Psoas muscle (tissue), 8 donors: Measurements from ENCODE around the gene ATXN2L. TPM values are rescaled to one million over a fixed set of nuclear protein-coding genes. Genes with fewer than 3 reads are reported as not detected.
"Not testable (repeated sequence)": the region's sequence is repeated elsewhere in the genome, so short reads cannot be mapped to it uniquely, and the experiment has no call there.

Experiments
- ATAC-seq, 4 donors: fragments of 200-7000 bp; cut with Tn5 transposase; one replicate each; pipeline ENCODE4 v1.9.1; 2020; ENCODE audit warnings: moderate library complexity in 3 of 4, mild to moderate bottlenecking in 2 of 4
- DNase-seq, 2 donors: peaks; one replicate each; pipeline ENCODE4 v3.0.0-alpha.2; 2020
- H3K27ac ChIP-seq: fragments of 200-600 bp; one replicate; pipeline ENCODE4 v1.8.0; 2022
- H3K27me3 ChIP-seq, 3 donors: fragments of 200-600 bp in 1 of 3; one replicate each; pipeline versions ENCODE4 v1.6.1 to v1.8.0; 2013 to 2022; ENCODE audit warnings: low read length in 2 of 3, mild to moderate bottlenecking in 2 of 3, moderate library complexity in 1 of 3; ENCODE audit not compliant: insufficient read depth in 3 of 3
- H3K36me3 ChIP-seq, 2 donors: fragments of 200-600 bp in 1 of 2; one replicate each; pipeline versions ENCODE4 v1.6.1 to v1.8.0; 2013 to 2022; ENCODE audit warnings: low read depth in 1 of 2, mild to moderate bottlenecking in 1 of 2, moderate library complexity in 1 of 2; ENCODE audit not compliant: insufficient read depth in 1 of 2
- H3K4me1 ChIP-seq: fragments of 200-600 bp; one replicate; pipeline ENCODE4 v1.8.0; 2022
- H3K4me3 ChIP-seq: fragments of 200-600 bp; one replicate; pipeline ENCODE4 v1.8.0; 2022; ENCODE audit warnings: mild to moderate bottlenecking
- H3K9me3 ChIP-seq: fragments of 200-600 bp; one replicate; pipeline ENCODE4 v1.8.0; 2022
- WGBS, 3 donors: extraction: QIAGEN DNeasy Blood & Tissue Kit; methylation state at CpG; one replicate each; pipeline versions ENCODE4 v1.1.6 to v1.1.7; 2013; 5-methylcytosine and 5-hydroxymethylcytosine counted together
- intact Hi-C, 2 donors: fragments of 100-400 bp; cut with DNase I; formaldehyde crosslinking; loops; one replicate each; pipeline versions ENCODE4 v1.11.0 to v1.14.2; 2022
- polyA plus RNA-seq, 3 donors: library from polyadenylated mRNA; stranded (reverse); fragments of 200-250 nt; gene quantifications; one replicate each; pipeline ENCODE4 v1.2.3, GENCODE V29; 2013
- total RNA-seq, 4 donors: library from RNA; stranded (reverse); fragmentation: NEBNext Ultra II Directional in 2 of 4; extraction: Animal tissue kit (Norgen Biotek cat#: 25700) in 2 of 4; gene quantifications; one replicate each; pipeline versions ENCODE4 v1.2.1 to v1.2.4, GENCODE V29; 2021 to 2023
- TF ChIP-seq, protein P1 (sequence below): fragments of 200-600 bp; IDR thresholded peaks from one replicate; pipeline ENCODE4 v1.8.0; 2022; ENCODE audit warnings: antibody characterized with exemption
- donor health status: healthy with polysubstance abuse.
- donor health status: DM: no; HTN: no; CAD: no; lungs with moderate emphysema.
- donor health status: Bipolar disorder and iron deficiency.
- donor health status: healthy.
- donor health status: DM: yes; HTN: yes; CAD: no.
- donor health status: DM: no; HTN: no; CAD: no.
- donor health status: DM: no; HTN: no; CAD: no.
- donor health status: DM: yes; HTN: yes; CAD: no.

The ATXN2L gene
- total and polyA plus RNA-seq, 7 donors = 28.8 to 66.2 (median 50.0) TPM

DNA sequence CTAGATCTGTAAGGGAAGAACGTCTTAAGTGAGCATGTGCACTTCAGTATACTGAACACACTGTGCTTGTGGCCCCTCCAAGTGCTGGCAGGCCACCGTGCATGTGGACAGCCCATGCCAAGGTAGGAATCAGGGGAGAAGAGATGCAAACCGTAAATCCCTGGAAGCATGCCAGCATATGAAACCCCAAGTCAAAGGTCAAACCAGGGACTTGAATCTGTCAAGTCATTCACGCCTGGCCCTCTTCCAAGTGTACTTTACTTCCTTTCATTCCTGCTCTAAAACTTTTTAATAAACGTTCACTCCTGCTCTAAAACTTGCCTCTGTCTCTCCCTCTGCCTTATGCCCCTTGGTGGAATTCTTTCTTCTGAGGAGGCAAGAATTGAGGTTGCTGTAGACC, 2.8 kb upstream of the ATXN2L start:
- ATAC-seq (no peak), DNase-seq (no peak)
- TF ChIP-seq, protein P1, sequence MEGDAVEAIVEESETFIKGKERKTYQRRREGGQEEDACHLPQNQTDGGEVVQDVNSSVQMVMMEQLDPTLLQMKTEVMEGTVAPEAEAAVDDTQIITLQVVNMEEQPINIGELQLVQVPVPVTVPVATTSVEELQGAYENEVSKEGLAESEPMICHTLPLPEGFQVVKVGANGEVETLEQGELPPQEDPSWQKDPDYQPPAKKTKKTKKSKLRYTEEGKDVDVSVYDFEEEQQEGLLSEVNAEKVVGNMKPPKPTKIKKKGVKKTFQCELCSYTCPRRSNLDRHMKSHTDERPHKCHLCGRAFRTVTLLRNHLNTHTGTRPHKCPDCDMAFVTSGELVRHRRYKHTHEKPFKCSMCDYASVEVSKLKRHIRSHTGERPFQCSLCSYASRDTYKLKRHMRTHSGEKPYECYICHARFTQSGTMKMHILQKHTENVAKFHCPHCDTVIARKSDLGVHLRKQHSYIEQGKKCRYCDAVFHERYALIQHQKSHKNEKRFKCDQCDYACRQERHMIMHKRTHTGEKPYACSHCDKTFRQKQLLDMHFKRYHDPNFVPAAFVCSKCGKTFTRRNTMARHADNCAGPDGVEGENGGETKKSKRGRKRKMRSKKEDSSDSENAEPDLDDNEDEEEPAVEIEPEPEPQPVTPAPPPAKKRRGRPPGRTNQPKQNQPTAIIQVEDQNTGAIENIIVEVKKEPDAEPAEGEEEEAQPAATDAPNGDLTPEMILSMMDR = no peak
- intact Hi-C loops = loop anchor here in 1 of 2 donors (5.0 kb wide), 2 partner anchors 42 to 127 kb away; partner anchors contain the start of gene SH2B1
- 80 to 88% (median 83%) methylated on average over 5 of the region's 5 CpGs for whole genome bisulfite sequencing, 3 donors
- Histone ChIP-seq H3K4me1 (peaks cover 6% of the 10 kb centered on the region), H3K27me3 (no peaks in the 10 kb centered on the region), H3K9me3 (no peaks in the 10 kb centered on the region), H3K36me3 (peaks cover 0 to under 1% of the 10 kb centered on the region in 2 donors), H3K4me3 (no peak overlapping the region), H3K27ac (no peak overlapping the region)

- H3K36me3 ChIP-seq, H3K4me3 ChIP-seq, DNase-seq, H3K27me3 ChIP-seq, ATAC-seq, H3K9me3 ChIP-seq, H3K27ac ChIP-seq: not testable (repeated sequence)
- peaks cover 11% of the 10 kb centered on the region for H3K4me1 ChIP-seq
- 95% methylated on average over 12 to 13 of the region's 13 CpGs for WGBS, 3 donors
- intact Hi-C loops = loop anchor here in 1 of 2 donors (5.0 kb wide), 2 partner anchors 42 to 127 kb away; partner anchors contain the start of gene SH2B1
These were observed 2.3 kb upstream of the ATXN2L start for GRCh38 chr16:28820546-28820945.

DNA sequence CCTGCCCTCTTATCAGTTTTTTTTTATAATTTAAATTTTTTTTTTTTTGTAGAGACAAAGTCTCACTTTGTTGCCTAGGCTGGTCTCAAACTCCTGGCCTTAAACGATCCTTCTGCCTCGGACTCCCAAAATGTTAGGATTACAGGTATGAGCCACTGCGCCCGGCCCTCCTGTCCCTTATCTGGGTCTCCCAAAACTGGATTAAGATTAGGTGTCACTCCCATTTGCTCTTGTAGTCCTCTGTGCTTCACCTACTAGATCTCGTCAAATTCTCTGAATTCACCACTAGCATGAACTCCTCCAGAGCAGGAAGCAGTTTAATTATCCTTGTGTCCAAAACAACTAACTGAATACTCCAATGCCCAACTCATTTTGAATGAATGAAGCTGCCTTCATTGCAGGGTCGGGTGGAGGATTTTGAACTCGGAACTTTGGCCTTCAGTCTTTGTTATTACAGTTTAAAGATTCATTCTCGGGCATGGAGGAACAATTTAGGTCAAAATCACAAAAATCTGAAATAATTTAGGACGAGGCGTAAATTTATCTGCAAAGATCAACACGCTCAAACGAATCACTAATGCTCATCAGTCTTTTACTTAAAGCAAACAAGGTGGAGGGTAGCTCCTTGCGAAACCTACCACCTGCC, 802 bp upstream of the ATXN2L start:
- intact Hi-C loops = loop anchor here in 1 of 2 donors (1.0 to 5.0 kb wide), 3 partner anchors 24 to 125 kb away; partner anchors contain the start of genes SH2B1 and TUFM
- Histone ChIP-seq H3K4me3 (peak overlapping the region; percentile 84), H3K36me3 (peaks cover 0 to 20% of the 10 kb centered on the region in 2 donors), H3K27me3 (no peaks in the 10 kb centered on the region), H3K27ac (peak overlapping the region; percentile 93), H3K9me3 (no peaks in the 10 kb centered on the region), H3K4me1 (peaks cover 19% of the 10 kb centered on the region)
- 27 to 31% (median 27%) methylated on average over 13 of the region's 13 CpGs for WGBS, 3 donors
- DNase-seq (no peak), ATAC-seq (no peak)
- TF ChIP-seq, protein P1 = no peak

DNA sequence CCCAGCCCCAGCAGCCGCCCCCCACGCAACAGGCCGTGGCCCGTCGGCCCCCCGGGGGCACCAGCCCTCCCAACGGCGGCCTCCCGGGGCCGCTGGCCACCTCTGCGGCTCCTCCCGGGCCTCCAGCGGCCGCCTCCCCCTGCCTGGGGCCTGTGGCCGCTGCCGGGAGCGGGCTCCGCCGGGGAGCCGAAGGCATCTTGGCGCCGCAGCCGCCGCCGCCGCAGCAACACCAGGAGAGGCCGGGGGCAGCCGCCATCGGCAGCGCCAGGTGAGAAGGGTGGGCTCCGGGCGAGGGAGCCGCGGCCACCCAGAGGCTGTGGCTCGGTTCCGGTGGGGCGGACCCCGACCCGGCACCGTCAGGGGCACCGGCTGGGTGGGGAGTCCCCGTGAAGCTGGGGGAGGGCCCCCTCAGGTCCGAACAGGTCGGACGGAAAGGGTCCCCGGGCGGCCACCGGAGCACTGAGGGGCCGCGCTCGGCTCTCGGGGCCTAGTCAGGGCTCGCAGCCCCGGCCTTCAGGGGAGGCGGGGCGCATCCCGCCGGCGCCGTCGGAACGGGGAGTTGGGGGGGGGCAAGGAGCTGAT, 583 bp downstream of the ATXN2L start:
- Histone ChIP-seq H3K4me3 (peak overlapping the region; percentile 84), H3K4me1 (peaks cover 19% of the 10 kb centered on the region), H3K36me3 (peaks cover 0 to 34% of the 10 kb centered on the region in 2 donors), H3K27me3 (no peaks in the 10 kb centered on the region), H3K9me3 (no peaks in the 10 kb centered on the region), H3K27ac (peak overlapping the region; percentile 93)
- peak in 1 of 2 donors; percentile 59 for DNase-seq
- peak; percentile 2 to 23 (median 3) for ATAC-seq
- intact Hi-C loops = loop anchor here in 1 of 2 donors (5.0 kb wide), 2 partner anchors 39 to 124 kb away; partner anchors contain the start of gene SH2B1
- TF ChIP-seq, protein P1 = no peak
- WGBS, 3 donors = 0% methylated on average over 41 to 62 of the region's 62 CpGs
